Measurements from ENCODE around the gene MUS81.
A peak's percentile ranks its signal among the peaks of the same experiment; 100 is the strongest.

DNA sequence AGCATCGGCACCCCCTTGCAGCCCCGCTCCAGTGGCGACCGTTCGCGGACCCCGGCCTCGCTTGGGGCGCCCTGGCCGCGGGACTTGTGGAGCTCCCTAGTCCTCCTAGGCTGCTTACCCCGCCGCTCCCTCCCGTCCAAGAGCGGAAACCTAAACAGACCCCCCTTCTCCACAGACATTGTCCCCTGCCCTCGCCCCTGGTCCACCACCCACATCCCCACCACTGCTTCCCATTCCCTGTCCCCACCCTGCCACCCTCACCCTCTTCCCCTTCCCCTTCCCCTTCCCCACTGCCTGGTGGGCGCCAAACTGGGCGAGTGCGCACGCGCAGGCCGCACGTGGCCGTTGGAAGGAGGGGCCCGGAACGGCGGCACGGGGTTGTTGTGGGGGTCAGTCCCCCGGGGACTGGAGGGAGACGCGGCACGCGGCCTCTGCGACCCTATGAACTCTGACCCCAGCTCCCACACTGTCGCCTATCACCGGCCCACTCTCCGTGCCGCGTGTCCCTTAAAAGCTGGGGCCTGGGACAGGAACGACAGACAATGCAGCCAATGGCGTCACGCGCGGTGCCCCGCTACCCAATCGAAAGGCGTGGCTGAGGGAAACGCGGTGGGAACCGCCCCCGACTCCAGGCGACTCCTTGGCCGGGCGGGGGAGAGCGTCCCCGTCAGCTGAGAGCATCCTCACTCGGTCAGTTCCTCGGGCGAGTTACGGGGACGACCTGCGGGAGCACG lies 26.8 kb upstream of the MUS81 start, which contains the start of gene SNX32:
- TF ChIP-seq POLR2A (IDR thresholded peaks at IDR 0.05; ENCODE audit: low read depth, low read length), result no peak
- no peak for TF ChIP-seq TAF1 (IDR thresholded peaks at IDR 0.05; ENCODE audit: low read depth, low read length)
- TF ChIP-seq POU2F2 (IDR thresholded peaks at IDR 0.05; ENCODE audit: low read depth, low read length), result 0 out of 2 replicates have a peak, but pooled peaks have one; percentile 14
- TF ChIP-seq POLR2AphosphoS5 (IDR thresholded peaks at IDR 0.05; ENCODE audit: low read depth, low read length), result no peak
- peak; percentile 5; the same call in 1 of the 2 replicates for TF ChIP-seq SPI1 (IDR thresholded peaks at IDR 0.05; ENCODE audit: low read depth, low read length)
- TF ChIP-seq PAX5 (IDR thresholded peaks at IDR 0.05; ENCODE audit: insufficient read depth, low read length, severe bottlenecking), result no peak
